OCI-LY1 (cell line): Measurements from ENCODE around the gene SLC16A3.

Source experiments
- H2AFZ ChIP-seq: fragments of 200-600 bp; sonication (generic), shearing (Covaris generic); 2 replicates; pipeline ENCODE4 v1.6.0; 2014; ENCODE audit warnings: antibody characterized with exemption, mild to moderate bottlenecking, low read length
- H3F3A ChIP-seq: fragments of 200-600 bp; sonication (generic), shearing (Covaris generic); 2 replicates; pipeline ENCODE4 v1.6.0; 2014; ENCODE audit warnings: mild to moderate bottlenecking, antibody characterized with exemption, low read length, moderate library complexity; ENCODE audit not compliant: insufficient read depth
- H3K27ac ChIP-seq: fragments of 200-600 bp; sonication (generic); 2 replicates; pipeline ENCODE4 v1.5.1; 2014; ENCODE audit warnings: low read length, mixed run types, mild to moderate bottlenecking, low read depth; ENCODE audit not compliant: poor library complexity, severe bottlenecking
- H3K27me3 ChIP-seq: fragments of 200-600 bp; sonication (generic); 2 replicates; pipeline ENCODE4 v1.6.0; 2014; ENCODE audit warnings: antibody characterized with exemption, mild to moderate bottlenecking, low read length, moderate library complexity; ENCODE audit not compliant: insufficient read depth
- H3K36me3 ChIP-seq: fragments of 200-600 bp; sonication (generic); 2 replicates; pipeline ENCODE4 v1.6.1; 2014; ENCODE audit warnings: mild to moderate bottlenecking, antibody characterized with exemption, low read length, moderate library complexity, mixed read lengths; ENCODE audit not compliant: insufficient read depth
- H3K4me1 ChIP-seq: fragments of 200-600 bp; sonication (generic); 2 replicates; pipeline ENCODE4 v1.5.1; 2014; ENCODE audit warnings: mild to moderate bottlenecking, low read length, moderate library complexity; ENCODE audit not compliant: insufficient read depth, severe bottlenecking
- H3K4me2 ChIP-seq: fragments of 200-600 bp; sonication (generic), shearing (Covaris generic); 2 replicates; pipeline ENCODE4 v1.6.1; 2014; ENCODE audit warnings: low read length
- H3K4me3 ChIP-seq: fragments of 200-600 bp; sonication (generic); 2 replicates; pipeline ENCODE4 v1.5.1; 2014; ENCODE audit warnings: low read length, low read depth, mild to moderate bottlenecking, mixed read lengths; ENCODE audit not compliant: poor library complexity, severe bottlenecking
- H3K79me2 ChIP-seq: fragments of 200-600 bp; shearing (Covaris generic); 2 replicates; pipeline ENCODE4 v1.6.1; 2016; ENCODE audit warnings: mixed run types, low read length, mixed read lengths; ENCODE audit not compliant: insufficient read depth
- H3K9ac ChIP-seq: fragments of 200-600 bp; sonication (generic), shearing (Covaris generic); 2 replicates; pipeline ENCODE4 v1.6.1; 2014; ENCODE audit warnings: mild to moderate bottlenecking, low read length, mixed read lengths
- H3K9me2 ChIP-seq: fragments of 200-600 bp; sonication (generic), shearing (Covaris generic); 2 replicates; pipeline ENCODE4 v1.6.1; 2014; ENCODE audit warnings: low read depth, mild to moderate bottlenecking, low read length, mixed read lengths
- H3K9me3 ChIP-seq: fragments of 200-600 bp; shearing (Covaris generic); 2 replicates; pipeline ENCODE4 v1.6.1; 2014; ENCODE audit warnings: low read length, mixed read lengths
- H4K20me1 ChIP-seq: fragments of 200-600 bp; sonication (generic), shearing (Covaris generic); 2 replicates; pipeline ENCODE4 v1.6.0; 2016; ENCODE audit warnings: mild to moderate bottlenecking, low read length; ENCODE audit not compliant: insufficient read depth
- CTCF ChIP-seq: fragments of 200-600 bp; sonication (generic), shearing (Covaris generic); IDR thresholded peaks from 2 replicates; pipeline ENCODE4 v1.5.1; 2017; ENCODE audit warnings: mild to moderate bottlenecking, antibody characterized with exemption, low read length, moderate library complexity, mixed read lengths
- EZH2 ChIP-seq: fragments of 200-600 bp; sonication (generic), shearing (Covaris generic); IDR thresholded peaks from 2 replicates; pipeline ENCODE4 v1.8.0; 2017; ENCODE audit warnings: borderline replicate concordance, mixed run types, mild to moderate bottlenecking, antibody characterized with exemption, low read length, moderate library complexity, mixed read lengths

SLC16A3 gene

DNA sequence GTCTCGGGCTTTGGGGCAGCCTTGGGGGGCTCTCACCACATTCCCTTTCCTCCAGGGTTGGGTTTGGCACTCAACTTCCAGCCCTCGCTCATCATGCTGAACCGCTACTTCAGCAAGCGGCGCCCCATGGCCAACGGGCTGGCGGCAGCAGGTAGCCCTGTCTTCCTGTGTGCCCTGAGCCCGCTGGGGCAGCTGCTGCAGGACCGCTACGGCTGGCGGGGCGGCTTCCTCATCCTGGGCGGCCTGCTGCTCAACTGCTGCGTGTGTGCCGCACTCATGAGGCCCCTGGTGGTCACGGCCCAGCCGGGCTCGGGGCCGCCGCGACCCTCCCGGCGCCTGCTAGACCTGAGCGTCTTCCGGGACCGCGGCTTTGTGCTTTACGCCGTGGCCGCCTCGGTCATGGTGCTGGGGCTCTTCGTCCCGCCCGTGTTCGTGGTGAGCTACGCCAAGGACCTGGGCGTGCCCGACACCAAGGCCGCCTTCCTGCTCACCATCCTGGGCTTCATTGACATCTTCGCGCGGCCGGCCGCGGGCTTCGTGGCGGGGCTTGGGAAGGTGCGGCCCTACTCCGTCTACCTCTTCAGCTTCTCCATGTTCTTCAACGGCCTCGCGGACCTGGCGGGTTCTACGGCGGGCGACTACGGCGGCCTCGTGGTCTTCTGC lies 8.4 kb downstream of the SLC16A3 start:
- Histone ChIP-seq H3K27me3 (peaks cover 7% of the 10 kb centered on the region; the same call in 1 of the 2 replicates), H3K9ac (no peak overlapping the region), H3K79me2 (no peaks in the 10 kb centered on the region), H3K27ac (no peak overlapping the region), H3K4me2 (no peak overlapping the region), H3K9me3 (no peaks in the 10 kb centered on the region), H3K4me3 (no peak overlapping the region), H3F3A (no peaks in the 10 kb centered on the region), H4K20me1 (no peaks in the 10 kb centered on the region), H3K36me3 (peaks cover 11% of the 10 kb centered on the region; the same call in 1 of the 2 replicates), H3K4me1 (no peaks in the 10 kb centered on the region), H3K9me2 (no peaks in the 10 kb centered on the region), H2AFZ (no peak overlapping the region)
- TF ChIP-seq EZH2 (no peak), CTCF (no peak)

GRCh38 chr17:82237746-82238471 lies 9.1 kb downstream of the SLC16A3 start:
- Histone ChIP-seq H3K9ac (no peak overlapping the region), H3K9me3 (no peaks in the 10 kb centered on the region), H3F3A (no peaks in the 10 kb centered on the region), H3K27me3 (peaks cover 7% of the 10 kb centered on the region; the same call in 1 of the 2 replicates), H3K9me2 (no peaks in the 10 kb centered on the region), H4K20me1 (no peaks in the 10 kb centered on the region), H3K4me2 (no peak overlapping the region), H3K36me3 (peaks cover 18% of the 10 kb centered on the region), H3K27ac (no peak overlapping the region), H3K4me3 (no peak overlapping the region), H3K4me1 (no peaks in the 10 kb centered on the region), H2AFZ (no peak overlapping the region), H3K79me2 (no peaks in the 10 kb centered on the region)
- TF ChIP-seq CTCF: no peak
- TF ChIP-seq EZH2: no peak

- no peaks in the 10 kb centered on the region for H3F3A ChIP-seq
- H3K4me2 ChIP-seq: no peak overlapping the region
- no peaks in the 10 kb centered on the region for H3K9me2 ChIP-seq
- peaks cover 25% of the 10 kb centered on the region for H3K36me3 ChIP-seq
- H3K4me1 ChIP-seq: no peaks in the 10 kb centered on the region
- H3K9me3 ChIP-seq: no peaks in the 10 kb centered on the region
- peaks cover 7% of the 10 kb centered on the region; the same call in 1 of the 2 replicates for H3K27me3 ChIP-seq
- H2AFZ ChIP-seq: no peak overlapping the region
- H3K4me3 ChIP-seq: no peak overlapping the region
- H3K79me2 ChIP-seq: no peaks in the 10 kb centered on the region
- no peak overlapping the region for H3K9ac ChIP-seq
- no peak overlapping the region for H3K27ac ChIP-seq
- TF ChIP-seq EZH2 (no peak), CTCF (no peak)
- no peaks in the 10 kb centered on the region for H4K20me1 ChIP-seq
These were observed 9.8 kb downstream of the SLC16A3 start for GRCh38 chr17:82238472-82239201.
